ENCODE results near the gene RAPGEF5.
A peak's percentile ranks its signal among the peaks of the same experiment; 100 is the strongest.

RAPGEF5 gene

GRCh38 chr7:22351878-22352277 is 5.1 kb downstream of the RAPGEF5 start:
- H3K9ac ChIP-seq (ENCODE audit: low read length): peak overlapping the region; percentile 25; the same call in 1 of the 2 replicates
- peak overlapping the region; percentile 75 for H3K4me2 ChIP-seq (ENCODE audit: low read depth, low read length)
- no peaks in the 10 kb centered on the region for H3K9me3 ChIP-seq (replicated peaks; ENCODE audit: insufficient read depth, low read length)
- H3K27me3 ChIP-seq (replicated peaks; ENCODE audit: insufficient read depth, low read length): no peaks in the 10 kb centered on the region
- H3K9me2 ChIP-seq (replicated peaks; ENCODE audit: insufficient read depth, low read length): no peaks in the 10 kb centered on the region
- peaks cover 26% of the 10 kb centered on the region for H3F3A ChIP-seq (ENCODE audit: insufficient read depth, low read length)
- H2AFZ ChIP-seq (ENCODE audit: low read length): no peak overlapping the region
- H3K79me2 ChIP-seq (ENCODE audit: low read length): peaks cover 80% of the 10 kb centered on the region
- H4K20me1 ChIP-seq (ENCODE audit: insufficient read depth, low read length): no peaks in the 10 kb centered on the region
- peaks cover 45% of the 10 kb centered on the region for H3K4me1 ChIP-seq (ENCODE audit: low read length)
- H3K36me3 ChIP-seq (replicated peaks; ENCODE audit: insufficient read depth, low read length): no peaks in the 10 kb centered on the region
- TF ChIP-seq CTCF (IDR thresholded peaks at IDR 0.05; ENCODE audit: low read length) (no peak), EZH2phosphoT487 (IDR thresholded peaks at IDR 0.05; ENCODE audit: low read length) (no peak), EZH2 (optimal IDR thresholded peaks at IDR 0.05; ENCODE audit: low read depth, low read length) (no peak)
- peak overlapping the region; percentile 15 for H3K4me3 ChIP-seq (ENCODE audit: low read length)
- H3K27ac ChIP-seq (ENCODE audit: low read length): peak overlapping the region; percentile 68; the same call in 1 of the 2 replicates
- peak; percentile 23 for DNase-seq

DNA sequence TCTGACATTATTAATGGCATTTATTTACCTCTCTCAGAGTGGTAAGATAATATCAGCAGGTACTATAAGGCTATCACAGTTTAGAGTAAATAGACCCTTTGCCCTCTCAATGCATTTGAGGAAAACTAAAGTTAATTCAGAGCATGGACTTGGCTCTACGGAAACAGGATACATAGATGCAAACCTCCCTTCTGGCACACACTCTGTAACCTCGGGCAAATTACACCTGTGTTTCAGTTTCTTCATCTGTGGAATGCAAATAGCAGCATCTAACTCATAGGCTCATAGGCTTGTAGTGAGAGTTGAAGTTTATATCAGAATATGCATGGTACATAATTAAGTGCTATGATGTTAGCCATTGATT is 5.6 kb downstream of the RAPGEF5 start:
- Histone ChIP-seq H3K36me3 (replicated peaks; ENCODE audit: insufficient read depth, low read length) (no peaks in the 10 kb centered on the region), H3K27me3 (replicated peaks; ENCODE audit: insufficient read depth, low read length) (no peaks in the 10 kb centered on the region), H2AFZ (ENCODE audit: low read length) (no peak overlapping the region), H3K4me3 (ENCODE audit: low read length) (peak overlapping the region; percentile 15), H3K9me2 (replicated peaks; ENCODE audit: insufficient read depth, low read length) (no peaks in the 10 kb centered on the region), H4K20me1 (ENCODE audit: insufficient read depth, low read length) (no peaks in the 10 kb centered on the region), H3K9ac (ENCODE audit: low read length) (peak overlapping the region; percentile 25; the same call in 1 of the 2 replicates), H3K9me3 (replicated peaks; ENCODE audit: insufficient read depth, low read length) (no peaks in the 10 kb centered on the region), H3K79me2 (ENCODE audit: low read length) (peaks cover 85% of the 10 kb centered on the region), H3K4me2 (ENCODE audit: low read depth, low read length) (peak overlapping the region; percentile 75), H3K27ac (ENCODE audit: low read length) (peak overlapping the region; percentile 68; the same call in 1 of the 2 replicates), H3K4me1 (ENCODE audit: low read length) (peaks cover 45% of the 10 kb centered on the region), H3F3A (ENCODE audit: insufficient read depth, low read length) (peaks cover 26% of the 10 kb centered on the region)
- TF ChIP-seq CTCF (IDR thresholded peaks at IDR 0.05; ENCODE audit: low read length): no peak
- no peak for TF ChIP-seq EZH2 (optimal IDR thresholded peaks at IDR 0.05; ENCODE audit: low read depth, low read length)
- no peak for TF ChIP-seq EZH2phosphoT487 (IDR thresholded peaks at IDR 0.05; ENCODE audit: low read length)
- peak; percentile 66 for DNase-seq

GRCh38 chr7:22350466-22351328 is 6.3 kb downstream of the RAPGEF5 start:
- Histone ChIP-seq H4K20me1 (ENCODE audit: insufficient read depth, low read length) (no peaks in the 10 kb centered on the region), H3K4me1 (ENCODE audit: low read length) (peaks cover 40% of the 10 kb centered on the region), H3K79me2 (ENCODE audit: low read length) (peaks cover 85% of the 10 kb centered on the region), H3K4me2 (ENCODE audit: low read depth, low read length) (peak overlapping the region; percentile 75), H3K36me3 (replicated peaks; ENCODE audit: insufficient read depth, low read length) (no peaks in the 10 kb centered on the region), H3K27me3 (replicated peaks; ENCODE audit: insufficient read depth, low read length) (no peaks in the 10 kb centered on the region), H2AFZ (ENCODE audit: low read length) (no peak overlapping the region), H3K27ac (ENCODE audit: low read length) (peak overlapping the region; percentile 68; the same call in 1 of the 2 replicates), H3F3A (ENCODE audit: insufficient read depth, low read length) (peaks cover 26% of the 10 kb centered on the region), H3K9ac (ENCODE audit: low read length) (peak overlapping the region; percentile 4; the same call in 1 of the 2 replicates), H3K9me3 (replicated peaks; ENCODE audit: insufficient read depth, low read length) (no peaks in the 10 kb centered on the region), H3K9me2 (replicated peaks; ENCODE audit: insufficient read depth, low read length) (no peaks in the 10 kb centered on the region), H3K4me3 (ENCODE audit: low read length) (peak overlapping the region; percentile 15)
- DNase-seq: peak; percentile 31
- TF ChIP-seq EZH2phosphoT487 (IDR thresholded peaks at IDR 0.05; ENCODE audit: low read length): no peak
- TF ChIP-seq EZH2 (optimal IDR thresholded peaks at IDR 0.05; ENCODE audit: low read depth, low read length): no peak
- TF ChIP-seq CTCF (IDR thresholded peaks at IDR 0.05; ENCODE audit: low read length): no peak
